ENCODE data around the gene HDAC8.
"Not testable (repeated sequence)": the region's sequence is repeated elsewhere in the genome, so short reads cannot be mapped to it uniquely, and the experiment has no call there.

The HDAC8 gene

DNA sequence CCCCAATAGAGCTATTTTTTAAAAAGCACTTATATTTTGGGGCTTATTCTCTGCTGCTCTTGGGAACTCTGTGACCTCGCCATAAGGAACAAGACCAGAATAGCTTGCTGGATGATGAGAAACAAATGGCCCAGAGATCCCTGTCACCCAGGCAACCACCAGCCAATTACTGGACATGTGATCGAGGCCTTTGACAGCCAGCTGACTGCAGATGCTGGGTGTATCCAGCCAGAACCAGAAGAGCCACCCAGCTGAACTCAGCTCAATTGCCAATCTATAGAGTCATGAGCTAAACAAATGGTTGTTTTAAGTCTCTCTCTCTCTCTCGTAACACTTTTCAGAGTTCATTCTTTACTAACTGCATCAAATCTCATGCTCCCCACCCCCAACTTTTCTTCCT, 242.5 kb downstream of the HDAC8 start:
- Histone ChIP-seq H3K4me3 (ENCODE audit: low read length in 2 of 2) (no peak overlapping the region), H2BK120ac (ENCODE audit: low read depth, low read length) (no peak overlapping the region), H3K14ac (ENCODE audit: low read length) (no peak overlapping the region), H2BK5ac (ENCODE audit: low read length) (no peak overlapping the region), H2BK12ac (ENCODE audit: low read length) (no peak overlapping the region), H3K27me3 (ENCODE audit: control insufficient read depth in 3 of 3, insufficient read depth in 3 of 3, low read depth in 1 of 3, low read length in 3 of 3) (peaks cover 0 to 7% (median 0%) of the 10 kb centered on the region in 3 experiments), H3K18ac (ENCODE audit: low read length) (no peak overlapping the region), H3K9me3 (replicated peaks in 1 of 2; ENCODE audit: control insufficient read depth in 2 of 2, insufficient read depth in 1 of 2, low read depth in 1 of 2, low read length in 2 of 2) (no peaks in the 10 kb centered on the region), H3K4me1 (ENCODE audit: control insufficient read depth in 2 of 2, insufficient read depth in 1 of 2, low read depth in 1 of 2, low read length in 2 of 2) (no peaks in the 10 kb centered on the region), H3K27ac (replicated peaks; ENCODE audit: low read length) (no peak overlapping the region), H3K4me2 (ENCODE audit: insufficient read depth, low read length, poor library complexity, severe bottlenecking) (no peak overlapping the region), H3K79me1 (ENCODE audit: low read depth, low read length) (no peaks in the 10 kb centered on the region), H3K4ac (ENCODE audit: low read length) (no peak overlapping the region), H3K36me3 (replicated peaks in 1 of 2; ENCODE audit: control insufficient read depth in 2 of 2, insufficient read depth in 2 of 2, low read length in 2 of 2) (no peaks in the 10 kb centered on the region), H2BK15ac (ENCODE audit: low read length) (no peak overlapping the region), H4K91ac (ENCODE audit: low read depth, low read length, poor library complexity) (no peak overlapping the region), H3K23ac (ENCODE audit: low read depth, low read length, poor library complexity) (no peak overlapping the region), H2AFZ (ENCODE audit: low read length) (no peak overlapping the region), H2AK5ac (ENCODE audit: low read depth, low read length) (no peak overlapping the region), H4K8ac (ENCODE audit: low read depth, low read length) (no peak overlapping the region), H3K9ac (ENCODE audit: low read depth, low read length, poor library complexity) (no peak overlapping the region)
- WGBS, 2 donors (ENCODE audit: extremely low coverage in 2 of 2, insufficient read length in 2 of 2, insufficient replicate concordance in 1 of 2), result no CpG with 5 or more reads among the region's 3 CpGs
- no peak for DNase-seq (ENCODE audit: low spot score)

DNA sequence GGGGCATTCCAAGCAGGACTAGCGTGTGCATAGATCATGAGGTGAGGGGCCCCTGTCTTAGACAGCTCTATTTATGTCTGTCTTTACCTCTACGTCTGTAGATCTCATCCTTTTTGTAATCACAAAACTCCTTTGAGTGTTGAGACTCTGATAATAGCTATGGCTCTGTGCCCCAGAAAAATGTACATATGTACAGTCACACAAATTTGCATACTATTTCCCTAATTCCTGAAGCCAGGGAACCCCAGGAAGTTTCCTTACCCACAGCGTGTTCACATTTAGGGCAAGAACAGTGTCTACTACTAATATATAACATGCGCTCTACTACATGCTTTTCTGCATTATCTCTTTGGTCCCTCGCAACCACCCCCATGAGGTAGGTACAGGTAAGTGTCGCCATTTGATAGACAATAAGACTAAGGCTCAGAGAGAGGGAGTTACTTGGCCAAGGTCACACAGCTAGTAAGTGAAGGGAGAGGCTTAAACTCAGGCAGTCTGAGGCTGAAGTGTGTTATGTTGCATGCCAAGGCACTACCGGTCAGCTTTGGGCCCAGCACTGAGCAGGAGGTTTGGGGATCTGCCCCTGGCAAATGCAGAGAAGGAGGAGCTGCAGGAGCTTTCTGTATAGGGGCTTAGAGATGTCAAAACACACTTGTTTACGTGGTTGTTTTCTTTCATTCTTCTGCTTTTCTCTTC, 245.9 kb downstream of the HDAC8 start:
- DNase-seq (ENCODE audit: low spot score), result no peak
- H2BK15ac ChIP-seq (ENCODE audit: low read length), result no peak overlapping the region
- no peak overlapping the region for H2BK12ac ChIP-seq (ENCODE audit: low read length)
- H3K14ac ChIP-seq (ENCODE audit: low read length), result no peak overlapping the region
- H3K4me3 ChIP-seq (ENCODE audit: low read length in 2 of 2), result no peak overlapping the region
- H3K4me1 ChIP-seq (ENCODE audit: control insufficient read depth in 2 of 2, insufficient read depth in 1 of 2, low read depth in 1 of 2, low read length in 2 of 2), result no peaks in the 10 kb centered on the region
- H3K9me3 ChIP-seq (replicated peaks in 1 of 2; ENCODE audit: control insufficient read depth in 2 of 2, insufficient read depth in 1 of 2, low read depth in 1 of 2, low read length in 2 of 2), result no peaks in the 10 kb centered on the region
- no peaks in the 10 kb centered on the region for H3K36me3 ChIP-seq (replicated peaks in 1 of 2; ENCODE audit: control insufficient read depth in 2 of 2, insufficient read depth in 2 of 2, low read length in 2 of 2)
- no peak overlapping the region for H2BK120ac ChIP-seq (ENCODE audit: low read depth, low read length)
- no peak overlapping the region for H3K4ac ChIP-seq (ENCODE audit: low read length)
- H2AFZ ChIP-seq (ENCODE audit: low read length), result no peak overlapping the region
- no CpG with 5 or more reads among the region's 8 CpGs for WGBS, 2 donors (ENCODE audit: extremely low coverage in 2 of 2, insufficient read length in 2 of 2, insufficient replicate concordance in 1 of 2)
- no peak overlapping the region for H3K18ac ChIP-seq (ENCODE audit: low read length)
- no peak overlapping the region for H2AK5ac ChIP-seq (ENCODE audit: low read depth, low read length)
- H2BK5ac ChIP-seq (ENCODE audit: low read length), result no peak overlapping the region
- no peak overlapping the region for H4K91ac ChIP-seq (ENCODE audit: low read depth, low read length, poor library complexity)
- H3K27ac ChIP-seq (replicated peaks; ENCODE audit: low read length), result no peak overlapping the region
- H3K23ac ChIP-seq (ENCODE audit: low read depth, low read length, poor library complexity), result no peak overlapping the region
- H3K79me1 ChIP-seq (ENCODE audit: low read depth, low read length), result no peaks in the 10 kb centered on the region
- no peak overlapping the region for H3K9ac ChIP-seq (ENCODE audit: low read depth, low read length, poor library complexity)
- H3K4me2 ChIP-seq (ENCODE audit: insufficient read depth, low read length, poor library complexity, severe bottlenecking), result no peak overlapping the region
- H4K8ac ChIP-seq (ENCODE audit: low read depth, low read length), result no peak overlapping the region
- H3K27me3 ChIP-seq (ENCODE audit: control insufficient read depth in 3 of 3, insufficient read depth in 3 of 3, low read depth in 1 of 3, low read length in 3 of 3), result peaks cover 0 to 7% (median 0%) of the 10 kb centered on the region in 3 experiments

DNA sequence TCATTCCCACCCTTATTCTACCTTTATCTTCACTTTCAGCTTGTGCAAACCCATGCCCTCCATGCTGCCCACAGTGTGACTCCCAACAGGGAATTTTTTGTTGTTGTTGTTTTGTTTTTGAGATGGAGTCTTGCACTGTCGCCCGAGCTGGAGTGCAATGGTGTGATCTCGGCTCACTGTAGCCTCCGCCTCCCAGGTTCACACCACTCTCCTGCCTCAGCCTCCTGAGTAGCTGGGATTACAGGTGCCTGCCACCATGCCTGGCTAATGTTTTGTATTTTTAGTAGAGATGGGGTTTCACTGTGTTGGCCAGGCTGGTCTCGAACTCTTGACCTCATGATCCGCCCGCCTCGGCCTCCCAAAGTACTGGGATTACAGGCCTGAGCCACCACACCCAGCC, 253.0 kb downstream of the HDAC8 start:
- H3K9me3 ChIP-seq (replicated peaks in 1 of 2; ENCODE audit: control insufficient read depth in 2 of 2, insufficient read depth in 1 of 2, low read depth in 1 of 2, low read length in 2 of 2); H3K4me1 ChIP-seq (ENCODE audit: control insufficient read depth in 2 of 2, insufficient read depth in 1 of 2, low read depth in 1 of 2, low read length in 2 of 2); H2BK120ac ChIP-seq (ENCODE audit: low read depth, low read length); H3K36me3 ChIP-seq (replicated peaks in 1 of 2; ENCODE audit: control insufficient read depth in 2 of 2, insufficient read depth in 2 of 2, low read length in 2 of 2); H3K4me3 ChIP-seq (ENCODE audit: low read length in 2 of 2); H3K4me2 ChIP-seq (ENCODE audit: insufficient read depth, low read length, poor library complexity, severe bottlenecking); H3K23ac ChIP-seq (ENCODE audit: low read depth, low read length, poor library complexity); H2BK5ac ChIP-seq (ENCODE audit: low read length); H2AFZ ChIP-seq (ENCODE audit: low read length); H3K4ac ChIP-seq (ENCODE audit: low read length); H4K8ac ChIP-seq (ENCODE audit: low read depth, low read length); H2AK5ac ChIP-seq (ENCODE audit: low read depth, low read length); H2BK12ac ChIP-seq (ENCODE audit: low read length); H3K79me1 ChIP-seq (ENCODE audit: low read depth, low read length); H4K91ac ChIP-seq (ENCODE audit: low read depth, low read length, poor library complexity); H3K14ac ChIP-seq (ENCODE audit: low read length); H3K9ac ChIP-seq (ENCODE audit: low read depth, low read length, poor library complexity); H2BK15ac ChIP-seq (ENCODE audit: low read length); H3K18ac ChIP-seq (ENCODE audit: low read length); H3K27ac ChIP-seq (replicated peaks; ENCODE audit: low read length); DNase-seq (ENCODE audit: low spot score): not testable (repeated sequence)
- peaks cover 0 to 21% (median 0%) of the 10 kb centered on the region in 3 experiments for H3K27me3 ChIP-seq (ENCODE audit: control insufficient read depth in 3 of 3, insufficient read depth in 3 of 3, low read depth in 1 of 3, low read length in 3 of 3)
- WGBS, 2 donors (ENCODE audit: extremely low coverage in 2 of 2, insufficient read length in 2 of 2, insufficient replicate concordance in 1 of 2), result no CpG with 5 or more reads among the region's 8 CpGs

DNA sequence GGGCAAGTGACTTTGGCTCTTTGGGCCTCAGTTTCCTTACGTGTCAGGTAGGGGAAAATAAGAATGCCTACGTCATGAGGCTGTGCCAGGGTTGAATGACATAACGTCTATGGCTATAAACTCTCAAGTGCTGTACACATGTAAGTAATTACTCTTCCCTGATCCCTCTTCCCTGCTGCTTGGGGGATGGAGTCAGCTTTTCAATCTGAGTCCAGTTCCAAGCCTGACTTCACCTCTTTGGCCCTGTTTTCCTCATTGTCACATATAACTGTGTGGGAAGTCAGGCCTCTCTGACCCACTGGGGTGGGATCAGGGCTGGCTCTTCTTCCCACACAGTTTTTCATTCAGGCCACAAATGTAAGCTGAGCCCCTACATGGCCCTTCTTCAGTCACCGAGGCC, 255.5 kb downstream of the HDAC8 start:
- H3K14ac ChIP-seq (ENCODE audit: low read length), result no peak overlapping the region
- H2BK15ac ChIP-seq (ENCODE audit: low read length), result no peak overlapping the region
- H2AFZ ChIP-seq (ENCODE audit: low read length), result no peak overlapping the region
- H2BK12ac ChIP-seq (ENCODE audit: low read length), result no peak overlapping the region
- no peaks in the 10 kb centered on the region for H3K9me3 ChIP-seq (replicated peaks in 1 of 2; ENCODE audit: control insufficient read depth in 2 of 2, insufficient read depth in 1 of 2, low read depth in 1 of 2, low read length in 2 of 2)
- H3K23ac ChIP-seq (ENCODE audit: low read depth, low read length, poor library complexity), result no peak overlapping the region
- WGBS, 2 donors (ENCODE audit: extremely low coverage in 2 of 2, insufficient read length in 2 of 2, insufficient replicate concordance in 1 of 2), result no CpG with 5 or more reads among the region's 4 CpGs
- no peak overlapping the region for H3K27ac ChIP-seq (replicated peaks; ENCODE audit: low read length)
- H3K4me3 ChIP-seq (ENCODE audit: low read length in 2 of 2), result no peak overlapping the region
- H3K27me3 ChIP-seq (ENCODE audit: control insufficient read depth in 3 of 3, insufficient read depth in 3 of 3, low read depth in 1 of 3, low read length in 3 of 3), result peaks cover 0 to 38% (median 0%) of the 10 kb centered on the region in 3 experiments
- no peak overlapping the region for H2BK5ac ChIP-seq (ENCODE audit: low read length)
- peaks cover 0 to 8% of the 10 kb centered on the region in 2 donors for H3K4me1 ChIP-seq (ENCODE audit: control insufficient read depth in 2 of 2, insufficient read depth in 1 of 2, low read depth in 1 of 2, low read length in 2 of 2)
- no peak for DNase-seq (ENCODE audit: low spot score)
- H3K79me1 ChIP-seq (ENCODE audit: low read depth, low read length), result no peaks in the 10 kb centered on the region
- no peaks in the 10 kb centered on the region for H3K36me3 ChIP-seq (replicated peaks in 1 of 2; ENCODE audit: control insufficient read depth in 2 of 2, insufficient read depth in 2 of 2, low read length in 2 of 2)
- no peak overlapping the region for H3K4me2 ChIP-seq (ENCODE audit: insufficient read depth, low read length, poor library complexity, severe bottlenecking)
- no peak overlapping the region for H4K8ac ChIP-seq (ENCODE audit: low read depth, low read length)
- no peak overlapping the region for H3K4ac ChIP-seq (ENCODE audit: low read length)
- no peak overlapping the region for H2AK5ac ChIP-seq (ENCODE audit: low read depth, low read length)
- H2BK120ac ChIP-seq (ENCODE audit: low read depth, low read length), result no peak overlapping the region
- H3K9ac ChIP-seq (ENCODE audit: low read depth, low read length, poor library complexity), result no peak overlapping the region
- H3K18ac ChIP-seq (ENCODE audit: low read length), result no peak overlapping the region
- H4K91ac ChIP-seq (ENCODE audit: low read depth, low read length, poor library complexity), result no peak overlapping the region
